ENCODE data around the gene NDUFAF8. TPM values are rescaled to one million over a fixed set of nuclear protein-coding genes. Genes with fewer than 3 reads are reported as not detected.

The NDUFAF8 gene
- total RNA-seq, 1 experiment from 2014 or later, result 102 TPM

DNA sequence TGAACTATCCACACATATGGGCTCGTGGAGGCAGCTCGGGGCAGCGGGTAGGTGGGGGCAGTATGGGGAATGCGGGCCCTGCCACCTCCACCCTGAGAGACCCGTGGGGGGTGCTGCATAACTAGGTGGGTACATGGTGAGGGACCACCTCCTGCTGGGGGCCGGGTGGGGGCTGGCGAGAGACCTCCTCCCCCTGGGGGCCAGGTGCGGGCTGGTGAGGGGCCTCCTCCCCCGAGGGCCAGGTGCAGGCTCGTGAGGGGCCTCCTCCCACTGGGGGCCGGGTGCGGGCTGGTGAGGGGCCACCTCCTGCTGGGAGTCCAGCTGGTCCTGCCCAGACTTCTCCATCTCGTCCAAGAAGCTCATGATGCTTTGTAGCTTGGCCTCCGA, 41.7 kb upstream of the NDUFAF8 start:
- Histone ChIP-seq H3K9ac (ENCODE audit: low read length) (no peak overlapping the region), H4K20me1 (ENCODE audit: insufficient read depth) (no peaks in the 10 kb centered on the region), H3K9me2 (ENCODE audit: insufficient read depth) (no peaks in the 10 kb centered on the region), H2AFZ (ENCODE audit: low read depth, low read length, poor library complexity, severe bottlenecking) (no peak overlapping the region), H3K27ac (ENCODE audit: low read depth, low read length) (no peak overlapping the region), H3K4me3 (replicated peaks in 1 of 2; ENCODE audit: low read depth in 1 of 2, low read length in 2 of 2) (no peak overlapping the region), H3K9me3 (ENCODE audit: control insufficient read depth in 1 of 2, insufficient read depth in 1 of 2, low read depth in 1 of 2, low read length in 2 of 2) (no peaks in the 10 kb centered on the region), H3K27me3 (ENCODE audit: insufficient read depth, low read length) (no peaks in the 10 kb centered on the region), H3K79me2 (ENCODE audit: insufficient read depth, low read length) (no peaks in the 10 kb centered on the region), H3K36me3 (ENCODE audit: control insufficient read depth in 1 of 2, insufficient read depth in 2 of 2, low read length in 2 of 2) (peaks cover 3 to 5% of the 10 kb centered on the region in 2 experiments), H3K4me1 (ENCODE audit: control insufficient read depth in 1 of 2, insufficient read depth in 2 of 2, low read length in 2 of 2) (peaks cover 0 to 8% of the 10 kb centered on the region in 2 experiments; a peak in 1 of 4 replicates), H3K4me2 (ENCODE audit: low read length) (no peak overlapping the region)
- POLR2A ChIA-PET, result no interaction called here
- DNase-seq (ENCODE audit: low read depth, low spot score) (no peak), ATAC-seq (no peak)
- RAD21 ChIA-PET (ENCODE audit: low non-redundant PET in 1 of 2, low total read pairs in 2 of 2, uncharacterized antibody in 2 of 2, unreplicated experiment in 2 of 2), result no interaction called here
- BruUV-seq (replicated peaks), result no TSS peak
- CTCF ChIA-PET, result interaction anchor here (0.9 kb wide), 1 partner anchor 55 kb away, joined by 3 read pairs; no protein-coding TSS in a partner anchor
- intact Hi-C loops (cut with micrococcal nuclease), result no loop called here
- TF ChIP-seq EZH2phosphoT487 (IDR thresholded peaks at IDR 0.05; ENCODE audit: borderline replicate concordance), result no peak
- TF ChIP-seq RAD21 (IDR thresholded peaks at IDR 0.05; ENCODE audit: low read depth), result no peak
- no peak for TF ChIP-seq ZNF274 (IDR thresholded peaks at IDR 0.05; ENCODE audit: low read depth, low read length)
- TF ChIP-seq, protein P1, sequence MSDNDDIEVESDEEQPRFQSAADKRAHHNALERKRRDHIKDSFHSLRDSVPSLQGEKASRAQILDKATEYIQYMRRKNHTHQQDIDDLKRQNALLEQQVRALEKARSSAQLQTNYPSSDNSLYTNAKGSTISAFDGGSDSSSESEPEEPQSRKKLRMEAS (IDR thresholded peaks at IDR 0.05), result no peak
- no peak for TF ChIP-seq SP1 (IDR thresholded peaks at IDR 0.05; ENCODE audit: low read depth)
- TF ChIP-seq EZH2 (IDR thresholded peaks at IDR 0.05), result no peak
- TF ChIP-seq YY1 (IDR thresholded peaks at IDR 0.05; ENCODE audit: extremely low read depth, insufficient replicate concordance, low read depth, low read length), result no peak
- no peak for TF ChIP-seq ATF3 (IDR thresholded peaks at IDR 0.05)
- no peak for TF ChIP-seq ELF1 (IDR thresholded peaks at IDR 0.05; ENCODE audit: borderline replicate concordance, low read depth)
- no peak for TF ChIP-seq SIN3A (IDR thresholded peaks at IDR 0.05; ENCODE audit: low read depth)
- TF ChIP-seq, protein P2, sequence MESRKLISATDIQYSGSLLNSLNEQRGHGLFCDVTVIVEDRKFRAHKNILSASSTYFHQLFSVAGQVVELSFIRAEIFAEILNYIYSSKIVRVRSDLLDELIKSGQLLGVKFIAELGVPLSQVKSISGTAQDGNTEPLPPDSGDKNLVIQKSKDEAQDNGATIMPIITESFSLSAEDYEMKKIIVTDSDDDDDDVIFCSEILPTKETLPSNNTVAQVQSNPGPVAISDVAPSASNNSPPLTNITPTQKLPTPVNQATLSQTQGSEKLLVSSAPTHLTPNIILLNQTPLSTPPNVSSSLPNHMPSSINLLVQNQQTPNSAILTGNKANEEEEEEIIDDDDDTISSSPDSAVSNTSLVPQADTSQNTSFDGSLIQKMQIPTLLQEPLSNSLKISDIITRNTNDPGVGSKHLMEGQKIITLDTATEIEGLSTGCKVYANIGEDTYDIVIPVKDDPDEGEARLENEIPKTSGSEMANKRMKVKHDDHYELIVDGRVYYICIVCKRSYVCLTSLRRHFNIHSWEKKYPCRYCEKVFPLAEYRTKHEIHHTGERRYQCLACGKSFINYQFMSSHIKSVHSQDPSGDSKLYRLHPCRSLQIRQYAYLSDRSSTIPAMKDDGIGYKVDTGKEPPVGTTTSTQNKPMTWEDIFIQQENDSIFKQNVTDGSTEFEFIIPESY (IDR thresholded peaks at IDR 0.05; ENCODE audit: extremely low read depth, insufficient replicate concordance, low read length), result no peak
- TF ChIP-seq SRF (IDR thresholded peaks at IDR 0.05; ENCODE audit: low read depth), result no peak

Measured in HCT116 (cell line).